Right lobe of liver (tissue), 6 donors: ENCODE measurements around the gene FGF21. TPM values are rescaled to one million over a fixed set of nuclear protein-coding genes. Genes with fewer than 3 reads are reported as not detected.
A peak's percentile ranks its signal among the peaks of the same experiment; 100 is the strongest.

Experiments used
- ATAC-seq, 4 donors: fragments of 200-7000 bp; cut with Tn5 transposase; one replicate each; pipeline ENCODE4 v1.9.1; 2020; ENCODE audit warnings: mild to moderate bottlenecking in 4 of 4, moderate library complexity in 4 of 4
- DNase-seq, 3 donors: peaks; one replicate each; pipeline ENCODE4 v3.0.0-alpha.2; 2020
- H3K27ac ChIP-seq, 3 donors: fragments of 200-600 bp; one replicate each; pipeline ENCODE4 v1.8.0; 2022
- H3K27me3 ChIP-seq, 2 donors: fragments of 200-600 bp; one replicate each; pipeline ENCODE4 v1.8.0; 2022
- H3K36me3 ChIP-seq, 4 donors: fragments of 200-600 bp; sonication (generic) in 1 of 4; one replicate each; pipeline versions ENCODE4 v1.5.1 to v1.8.0; 2017 to 2022; ENCODE audit warnings: control low read depth in 1 of 4
- H3K4me1 ChIP-seq, 4 donors: fragments of 200-600 bp; sonication (generic) in 1 of 4; one replicate each; pipeline versions ENCODE4 v1.5.1 to v1.8.0; 2017 to 2022; ENCODE audit warnings: control low read depth in 1 of 4
- H3K4me3 ChIP-seq, 3 donors: fragments of 200-600 bp; one replicate each; pipeline ENCODE4 v1.8.0; 2022
- H3K9me3 ChIP-seq, 4 donors: fragments of 200-600 bp; sonication (generic) in 1 of 4; one replicate each; pipeline versions ENCODE4 v1.5.1 to v1.8.0; 2017 to 2022; ENCODE audit warnings: control low read depth in 1 of 4
- POLR2A ChIP-seq: fragments of 450-650 bp; IDR thresholded peaks from one replicate; pipeline ENCODE4 v1.6.1; 2017; ENCODE audit warnings: antibody characterized with exemption, mild to moderate bottlenecking
- WGBS: methylation state at CpG from one replicate; pipeline ENCODE4 v1.1.6; 2018; ENCODE audit warnings: low coverage, low lambda C conversion rate; ENCODE audit not compliant: insufficient coverage; ENCODE audit errors: missing lambda C conversion rate; 5-methylcytosine and 5-hydroxymethylcytosine counted together
- intact Hi-C, 2 donors: fragments of 100-400 bp; cut with DNase I; formaldehyde crosslinking; loops; one replicate each; pipeline versions ENCODE4 v1.11.2 to v1.14.1; 2022
- long read RNA-seq: library from polyadenylated mRNA; unstranded; transcript quantifications from one replicate; pipeline ENCODE4 v2.0.0, GENCODE V29; 2019
- total RNA-seq, 6 experiments: library from RNA; depleted of rRNA in 2 of 6; stranded (reverse); fragments of >200 nt in 2 of 6; fragmentation: NEBNext Ultra II Directional in 3 of 6; extraction: Animal tissue kit (Norgen Biotek cat#: 25700) in 3 of 6; gene quantifications; one replicate each; pipeline versions ENCODE4 v1.1.0 to v1.2.4, GENCODE V29; 2016 to 2023
- TF ChIP-seq, protein P1 (sequence below), 4 donors: fragments of 200-600 bp in 3 of 4; fragments of 450-650 bp in 1 of 4; IDR thresholded peaks; one replicate each; pipeline versions ENCODE4 v1.5.1 to v1.8.0; 2016 to 2022; ENCODE audit warnings: antibody characterized with exemption in 4 of 4, mild to moderate bottlenecking in 2 of 4
- donor health status: DM: no; HTN: yes; CAD: no.
- donor health status: DM: no; HTN: no; CAD: no.
- donor health status: DM: no; HTN: no; CAD: no.
- donor health status: DM: no; HTN: yes; CAD: no.
- donor health status: DM: no; HTN: yes; CAD: no.

FGF21 gene, protein sequence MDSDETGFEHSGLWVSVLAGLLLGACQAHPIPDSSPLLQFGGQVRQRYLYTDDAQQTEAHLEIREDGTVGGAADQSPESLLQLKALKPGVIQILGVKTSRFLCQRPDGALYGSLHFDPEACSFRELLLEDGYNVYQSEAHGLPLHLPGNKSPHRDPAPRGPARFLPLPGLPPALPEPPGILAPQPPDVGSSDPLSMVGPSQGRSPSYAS
- total RNA-seq, result 10 to 100 TPM in 4 of 6 experiments, 1 to 10 TPM in 1, not detected in 1; 5.1 to 55.3 (median 32.7) TPM
- long read RNA-seq, result 0 reads

GRCh38 chr19:48755084-48755641 lies at the start of gene FGF21:
Gene FGF21 (plus strand): TSS chr19:48755524. CDS start chr19:48756237, 713 bp downstream.
- Histone ChIP-seq H3K4me3 (peak within 1 kb of the TSS in 2 of 3 donors; percentile 16 to 59), H3K36me3 (peaks cover 0 to 11% (median 0%) of the 10 kb centered on the region in 4 donors), H3K9me3 (no peaks in the 10 kb centered on the region), H3K27ac (peak within 1 kb of the TSS in 2 of 3 donors; percentile 24 to 70), H3K27me3 (no peaks in the 10 kb centered on the region), H3K4me1 (peaks cover 0 to 21% (median 8%) of the 10 kb centered on the region in 4 donors)
- ATAC-seq (peak; percentile 24 to 73 (median 28)), DNase-seq (peak in 1 of 3 donors; percentile 48)
- no CpG with 5 or more reads among the region's 4 CpGs for WGBS
- TF ChIP-seq POLR2A, result no peak
- TF ChIP-seq, protein P1, sequence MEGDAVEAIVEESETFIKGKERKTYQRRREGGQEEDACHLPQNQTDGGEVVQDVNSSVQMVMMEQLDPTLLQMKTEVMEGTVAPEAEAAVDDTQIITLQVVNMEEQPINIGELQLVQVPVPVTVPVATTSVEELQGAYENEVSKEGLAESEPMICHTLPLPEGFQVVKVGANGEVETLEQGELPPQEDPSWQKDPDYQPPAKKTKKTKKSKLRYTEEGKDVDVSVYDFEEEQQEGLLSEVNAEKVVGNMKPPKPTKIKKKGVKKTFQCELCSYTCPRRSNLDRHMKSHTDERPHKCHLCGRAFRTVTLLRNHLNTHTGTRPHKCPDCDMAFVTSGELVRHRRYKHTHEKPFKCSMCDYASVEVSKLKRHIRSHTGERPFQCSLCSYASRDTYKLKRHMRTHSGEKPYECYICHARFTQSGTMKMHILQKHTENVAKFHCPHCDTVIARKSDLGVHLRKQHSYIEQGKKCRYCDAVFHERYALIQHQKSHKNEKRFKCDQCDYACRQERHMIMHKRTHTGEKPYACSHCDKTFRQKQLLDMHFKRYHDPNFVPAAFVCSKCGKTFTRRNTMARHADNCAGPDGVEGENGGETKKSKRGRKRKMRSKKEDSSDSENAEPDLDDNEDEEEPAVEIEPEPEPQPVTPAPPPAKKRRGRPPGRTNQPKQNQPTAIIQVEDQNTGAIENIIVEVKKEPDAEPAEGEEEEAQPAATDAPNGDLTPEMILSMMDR (IDR thresholded peaks at IDR 0.05), result no peak
- intact Hi-C loops, result no loop called here

DNA sequence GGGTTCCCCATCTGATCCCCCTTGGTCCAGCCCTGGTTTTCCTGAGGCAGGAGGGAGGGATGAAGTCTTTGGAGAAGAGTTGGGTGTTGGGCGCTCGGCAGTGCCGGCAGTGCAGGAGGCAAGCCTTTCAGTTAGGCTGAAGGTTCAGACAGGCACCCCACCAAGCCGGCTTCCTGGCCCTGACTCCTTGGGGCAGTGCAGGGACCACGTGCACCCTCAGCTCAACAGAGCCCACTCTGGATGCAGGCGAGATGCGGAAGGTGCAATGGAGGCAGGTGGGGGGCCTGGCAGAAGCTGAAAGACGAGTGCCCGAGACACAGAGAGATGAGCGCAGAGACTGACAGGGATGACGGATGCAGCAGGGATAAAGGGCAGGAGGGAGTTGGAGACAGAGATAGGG lies 46.9 kb upstream of the FGF21 start:
- TF ChIP-seq POLR2A, result no peak
- TF ChIP-seq, protein P1 (IDR thresholded peaks at IDR 0.05), result no peak
- no peaks in the 10 kb centered on the region for H3K9me3 ChIP-seq
- ATAC-seq (no peak), DNase-seq (no peak)
- intact Hi-C loops, result no loop called here
- H3K36me3 ChIP-seq, result no peaks in the 10 kb centered on the region
- H3K27ac ChIP-seq, result no peak overlapping the region
- H3K4me1 ChIP-seq, result no peaks in the 10 kb centered on the region
- no peak overlapping the region for H3K4me3 ChIP-seq
- WGBS, result 76% methylated on average over 7 of the region's 11 CpGs
- no peaks in the 10 kb centered on the region for H3K27me3 ChIP-seq

DNA sequence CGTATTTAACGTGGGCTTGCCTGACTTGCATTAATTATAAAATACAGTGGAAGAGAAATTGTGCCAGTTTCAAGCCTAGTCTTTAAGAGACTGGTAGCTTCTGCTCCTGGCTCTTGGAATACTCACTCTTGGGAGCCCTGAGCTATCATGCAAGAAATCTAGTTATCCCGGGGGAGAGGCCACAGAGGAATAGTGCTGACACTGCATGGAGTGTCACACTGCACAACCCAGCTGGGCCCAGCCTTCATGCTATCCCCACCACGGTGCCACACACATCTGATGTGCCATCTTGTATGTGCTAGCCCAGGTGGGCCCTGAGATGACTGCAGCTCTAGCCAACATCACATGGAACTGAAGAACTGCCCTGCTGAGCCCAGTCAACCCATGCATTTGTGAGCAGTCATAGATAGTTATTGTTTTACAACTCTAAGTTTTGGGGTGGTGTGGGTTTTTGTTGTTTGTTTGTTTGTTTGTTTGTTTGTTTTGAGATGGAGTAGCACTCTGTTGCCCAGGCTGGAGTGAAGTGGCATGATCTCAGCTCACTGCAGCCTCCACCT lies 44.1 kb upstream of the FGF21 start:
- no peaks in the 10 kb centered on the region for H3K27me3 ChIP-seq

DNA sequence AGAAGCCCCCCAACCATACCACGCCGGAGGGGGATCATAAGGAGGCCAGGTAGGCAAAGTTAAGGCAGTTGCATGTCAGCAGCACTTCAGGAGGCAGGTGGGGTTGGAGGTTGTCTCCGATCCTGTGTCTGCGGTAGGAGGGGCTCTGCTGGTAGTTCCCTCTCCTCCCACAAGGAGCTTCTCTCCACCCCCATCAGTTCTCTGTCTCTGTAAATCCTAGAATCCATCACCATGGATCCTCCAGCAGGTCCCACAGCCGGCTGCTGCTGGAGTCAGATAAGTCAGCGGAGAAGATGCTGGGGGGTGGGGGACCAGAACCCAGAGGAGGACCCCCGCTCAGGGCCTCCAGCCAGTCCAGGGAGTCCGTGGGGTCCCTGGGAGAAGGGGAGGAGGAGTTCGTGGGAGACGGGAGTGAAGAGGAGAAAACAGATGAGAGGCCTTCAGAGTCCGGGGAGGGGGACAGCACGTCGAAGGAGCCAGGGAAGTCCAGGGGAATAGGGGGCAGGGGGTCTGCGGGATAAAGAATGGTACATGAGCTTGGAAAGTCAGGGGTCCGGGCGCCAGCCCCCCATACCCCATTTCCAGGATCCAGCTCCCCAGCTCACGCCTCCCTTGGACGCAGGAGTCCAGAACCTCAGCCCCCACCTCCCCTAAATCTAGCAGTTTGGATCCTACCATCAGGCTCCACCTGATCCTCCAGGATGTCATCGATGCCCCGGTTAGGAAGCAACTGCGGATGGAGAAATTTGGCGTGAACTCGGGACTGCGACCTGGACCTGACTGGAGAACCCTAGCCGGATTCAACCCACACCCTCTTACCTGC lies 42.1 kb upstream of the FGF21 start:
- Histone ChIP-seq H3K27me3 (no peaks in the 10 kb centered on the region), H3K36me3 (no peaks in the 10 kb centered on the region), H3K4me1 (peaks cover 0 to 3% (median 0%) of the 10 kb centered on the region in 4 donors), H3K9me3 (no peaks in the 10 kb centered on the region), H3K4me3 (peak overlapping the region; percentile 54 to 68 (median 62)), H3K27ac (no peak overlapping the region)
- intact Hi-C loops, result no loop called here
- no peak for DNase-seq
- TF ChIP-seq, protein P1 (IDR thresholded peaks at IDR 0.05), result no peak
- no peak for TF ChIP-seq POLR2A
- 31% methylated on average over 10 of the region's 25 CpGs for WGBS
- no peak for ATAC-seq

More for the DNA sequence above, 44.1 kb upstream of the FGF21 start:
- TF ChIP-seq POLR2A, result no peak
- TF ChIP-seq, protein P1 (IDR thresholded peaks at IDR 0.05), result no peak
- Histone ChIP-seq H3K27ac (no peak overlapping the region), H3K4me1 (peaks cover 0 to 3% (median 0%) of the 10 kb centered on the region in 4 donors), H3K9me3 (no peaks in the 10 kb centered on the region), H3K4me3 (no peak overlapping the region), H3K36me3 (no peaks in the 10 kb centered on the region)
- intact Hi-C loops, result no loop called here
- ATAC-seq (no peak), DNase-seq (no peak)
- 72% methylated on average over 3 of the region's 4 CpGs for WGBS
